SKM-1 (cell line): ENCODE measurements around the gene IFNAR1.
A peak's percentile ranks its signal among the peaks of the same experiment; 100 is the strongest.

ENCODE experiments used
- DNase-seq: peaks from one replicate; lab custom pipeline; 2025; ENCODE audit not compliant: unreplicated experiment; lab: John Stamatoyannopoulos, UW

The IFNAR1 gene

DNA sequence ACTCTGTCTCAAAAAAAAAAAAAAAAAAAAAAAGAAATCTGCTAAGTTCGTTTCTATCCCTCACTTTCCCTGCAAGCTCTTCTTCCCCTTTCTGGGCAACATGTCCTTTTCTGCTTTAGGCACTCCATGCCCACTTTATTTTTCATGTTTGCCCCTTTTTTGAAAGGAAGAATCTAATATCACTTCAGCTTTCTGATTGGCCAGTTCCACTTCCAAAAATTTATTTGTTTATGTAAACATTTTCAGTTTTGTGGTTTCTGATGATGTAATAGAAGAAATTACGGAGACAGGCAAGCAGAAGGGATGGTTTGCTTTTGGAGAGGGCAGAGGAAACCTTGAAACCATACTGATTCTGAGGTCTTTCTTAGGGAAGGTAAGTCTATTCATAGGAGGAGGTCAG, 15.1 kb downstream of the IFNAR1 start:
- DNase-seq, result no peak

DNA sequence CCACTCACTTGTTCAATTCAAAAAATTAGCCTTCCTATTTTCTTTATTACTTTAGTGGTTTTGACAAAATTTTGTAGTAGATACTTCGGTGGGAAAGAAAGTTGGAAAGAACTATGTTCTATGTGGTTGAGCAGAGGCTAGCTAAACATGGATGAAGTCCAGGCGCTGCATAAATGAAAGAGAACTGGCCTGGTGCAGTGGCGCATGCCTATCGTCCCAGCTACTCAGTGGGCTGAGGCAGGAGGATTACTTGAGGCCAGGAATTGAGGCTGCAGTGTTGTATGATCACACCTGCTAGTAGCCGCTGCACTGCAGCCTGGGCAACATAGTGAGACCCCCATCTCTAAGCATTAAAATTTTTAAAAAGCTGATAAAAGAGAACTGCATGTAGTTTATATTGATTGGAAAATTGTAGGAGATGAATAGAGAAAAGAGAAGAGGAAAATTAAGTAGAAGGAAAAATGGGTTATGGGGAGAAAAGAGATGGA, 21.0 kb downstream of the IFNAR1 start:
- DNase-seq, result no peak

DNA sequence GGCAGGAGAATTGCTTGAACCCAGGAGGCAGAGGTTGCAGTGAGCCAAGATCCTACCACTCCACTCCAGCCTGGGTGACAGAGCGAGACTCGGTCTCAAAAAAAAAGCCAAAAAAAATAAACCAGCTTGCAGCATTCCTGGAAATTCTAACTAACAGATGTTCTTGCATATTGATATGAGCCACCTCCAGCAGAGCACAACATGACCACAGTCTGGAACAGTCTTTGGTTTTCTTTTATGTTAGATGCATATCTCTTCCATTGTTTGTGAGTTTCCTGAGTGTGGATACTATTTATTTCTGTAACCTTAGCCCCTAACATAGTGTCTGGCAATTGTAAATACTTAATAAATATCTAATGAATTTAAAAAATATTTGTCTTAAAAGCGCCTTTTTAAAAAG, 23.9 kb downstream of the IFNAR1 start:
- DNase-seq, result no peak

DNA sequence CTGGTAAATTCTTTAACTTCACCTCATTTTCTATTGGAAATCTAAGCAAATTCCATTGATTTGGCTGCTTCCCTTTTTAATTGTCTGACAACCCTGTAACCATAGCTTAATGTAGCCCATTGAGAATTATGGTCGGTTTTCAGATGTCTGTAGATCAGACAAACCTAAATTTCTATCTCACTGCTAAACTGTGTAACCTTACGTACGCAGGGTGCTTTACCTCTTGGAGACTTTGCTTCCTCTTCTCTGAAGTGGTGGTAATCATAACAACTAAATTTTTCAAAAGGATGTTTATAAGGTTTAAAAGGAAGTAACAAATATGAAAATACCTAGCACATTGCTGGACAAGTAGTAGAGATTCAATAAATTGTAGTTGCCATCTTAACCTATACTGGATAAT, 25.9 kb downstream of the IFNAR1 start:
- DNase-seq, result no peak

DNA sequence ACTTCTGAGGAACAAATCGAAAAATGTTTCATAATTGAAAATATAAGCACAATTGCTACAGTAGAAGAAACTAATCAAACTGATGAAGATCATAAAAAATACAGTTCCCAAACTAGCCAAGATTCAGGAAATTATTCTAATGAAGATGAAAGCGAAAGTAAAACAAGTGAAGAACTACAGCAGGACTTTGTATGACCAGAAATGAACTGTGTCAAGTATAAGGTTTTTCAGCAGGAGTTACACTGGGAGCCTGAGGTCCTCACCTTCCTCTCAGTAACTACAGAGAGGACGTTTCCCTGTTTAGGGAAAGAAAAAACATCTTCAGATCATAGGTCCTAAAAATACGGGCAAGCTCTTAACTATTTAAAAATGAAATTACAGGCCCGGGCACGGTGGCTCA, 30.6 kb downstream of the IFNAR1 start:
- DNase-seq, result no peak

DNA sequence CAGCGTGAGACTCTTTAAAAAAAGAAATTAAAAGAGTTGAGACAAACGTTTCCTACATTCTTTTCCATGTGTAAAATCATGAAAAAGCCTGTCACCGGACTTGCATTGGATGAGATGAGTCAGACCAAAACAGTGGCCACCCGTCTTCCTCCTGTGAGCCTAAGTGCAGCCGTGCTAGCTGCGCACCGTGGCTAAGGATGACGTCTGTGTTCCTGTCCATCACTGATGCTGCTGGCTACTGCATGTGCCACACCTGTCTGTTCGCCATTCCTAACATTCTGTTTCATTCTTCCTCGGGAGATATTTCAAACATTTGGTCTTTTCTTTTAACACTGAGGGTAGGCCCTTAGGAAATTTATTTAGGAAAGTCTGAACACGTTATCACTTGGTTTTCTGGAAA, 31.2 kb downstream of the IFNAR1 start:
- no peak for DNase-seq

DNA sequence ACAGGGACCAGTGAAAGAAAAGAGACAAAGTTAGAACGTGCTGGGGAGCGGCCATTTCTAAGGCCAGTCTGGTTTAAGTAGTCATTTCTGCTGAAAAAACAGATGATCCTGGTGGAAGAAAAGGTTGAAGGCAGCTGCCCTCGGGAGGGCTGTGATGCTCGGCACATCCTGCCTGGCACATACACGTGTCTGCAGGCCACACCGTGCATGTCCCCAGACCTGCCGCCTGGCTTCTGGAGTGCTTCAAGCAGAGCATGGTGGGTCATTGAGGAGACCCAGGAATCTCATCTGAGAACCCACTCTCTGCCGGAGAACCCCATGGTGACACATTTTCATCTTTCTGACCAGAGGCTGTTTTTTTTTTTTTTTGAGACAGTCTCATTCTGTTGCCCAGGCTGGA, 32.4 kb downstream of the IFNAR1 start:
- DNase-seq, result no peak

DNA sequence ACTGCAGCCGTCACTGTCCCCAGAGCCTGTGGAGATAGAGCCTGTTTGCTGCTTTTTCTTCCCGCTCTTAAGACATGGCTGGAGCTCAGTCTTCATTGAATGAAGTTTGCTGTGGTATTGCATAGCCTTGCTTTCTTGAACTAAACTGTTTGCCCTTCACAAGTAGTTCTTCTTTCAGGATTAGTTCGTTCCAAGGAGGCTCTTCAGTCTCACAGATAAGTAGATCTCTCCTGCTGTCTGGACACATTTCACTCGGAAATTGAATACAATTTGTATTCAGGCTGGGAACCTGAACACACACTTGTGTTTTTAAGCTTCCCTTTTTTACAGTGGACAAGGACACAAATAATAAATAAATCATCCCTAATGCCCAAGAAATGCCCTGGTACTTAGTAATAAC, 34.7 kb downstream of the IFNAR1 start:
- DNase-seq, result no peak

DNA sequence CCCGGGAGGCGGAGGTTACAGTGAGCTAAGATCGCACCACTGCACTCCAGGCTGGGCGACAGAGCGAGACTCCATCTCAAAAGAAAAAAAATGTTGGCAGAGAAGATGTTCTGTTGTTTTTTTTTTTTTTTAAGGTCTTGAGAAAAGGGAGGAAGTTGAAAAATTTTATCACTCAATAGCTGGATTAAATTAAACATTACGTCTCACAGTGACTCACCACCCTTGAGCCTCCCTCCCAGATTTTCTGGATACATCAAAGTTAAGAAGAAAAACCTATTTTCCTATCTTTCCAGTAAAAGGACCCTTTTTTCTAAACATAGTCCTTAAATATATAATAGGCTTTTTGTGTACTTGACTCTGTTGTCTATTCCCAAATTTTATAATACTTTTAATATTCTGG, 35.5 kb downstream of the IFNAR1 start:
- DNase-seq, result no peak

DNA sequence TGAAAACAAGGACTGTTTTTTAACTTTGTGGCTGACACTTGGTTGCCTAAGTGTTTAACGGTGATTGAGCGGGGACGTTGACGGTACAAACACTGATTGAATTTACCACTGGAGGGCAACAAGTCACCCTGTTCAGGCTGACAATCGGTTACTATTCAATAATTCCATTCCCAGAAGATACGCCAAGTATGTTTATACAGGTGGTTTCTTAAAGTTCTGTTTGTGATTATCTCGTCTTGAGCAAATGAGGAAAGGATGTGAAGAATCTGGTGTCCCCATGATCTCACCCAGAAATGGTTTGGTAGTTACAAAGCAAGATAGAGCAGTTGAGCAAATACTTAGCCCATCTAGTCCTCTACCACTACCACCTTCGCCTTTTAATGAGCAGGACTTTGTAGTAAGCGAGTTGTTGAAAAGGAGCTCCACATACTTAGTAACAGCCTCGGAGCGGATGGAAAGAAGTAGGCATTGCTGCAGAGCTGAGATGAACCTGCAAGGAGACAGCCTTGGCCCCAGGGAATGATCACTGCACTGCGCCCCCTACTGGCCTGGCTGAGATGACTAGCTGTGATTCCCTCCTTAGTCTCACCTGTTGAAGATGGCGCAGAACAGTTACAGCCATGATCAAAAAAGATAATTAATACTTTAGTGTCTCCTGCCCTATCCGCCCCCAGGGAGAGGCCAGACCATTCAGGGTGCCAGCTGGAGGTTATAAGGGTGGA, 36.3 kb downstream of the IFNAR1 start:
- DNase-seq, result peak; percentile 59

DNA sequence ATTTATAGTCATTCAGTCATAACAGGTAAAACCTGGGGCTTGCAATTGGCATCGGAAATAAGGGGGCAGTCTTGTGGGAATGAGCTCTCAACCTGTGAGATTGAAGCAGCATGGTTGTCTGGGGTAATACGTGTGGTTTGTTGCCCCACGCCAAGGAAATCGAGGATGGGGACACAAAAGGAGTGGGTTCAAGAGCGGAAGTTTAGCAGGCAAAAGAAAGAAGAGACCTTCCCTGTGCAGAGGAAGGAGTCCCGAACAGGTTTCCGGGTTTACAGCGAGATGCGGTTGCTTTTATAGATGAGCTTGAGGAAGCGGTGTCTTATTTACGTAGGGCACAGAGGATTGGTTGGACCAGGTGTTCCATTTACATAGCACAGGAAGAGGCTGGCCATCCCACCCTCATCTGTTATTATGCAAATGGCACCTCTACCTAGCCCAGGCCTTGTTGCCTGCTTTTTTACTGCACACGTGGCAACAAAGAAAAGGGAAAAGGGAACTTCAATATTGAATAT, 37.3 kb downstream of the IFNAR1 start:
- peak; percentile 94 for DNase-seq

DNA sequence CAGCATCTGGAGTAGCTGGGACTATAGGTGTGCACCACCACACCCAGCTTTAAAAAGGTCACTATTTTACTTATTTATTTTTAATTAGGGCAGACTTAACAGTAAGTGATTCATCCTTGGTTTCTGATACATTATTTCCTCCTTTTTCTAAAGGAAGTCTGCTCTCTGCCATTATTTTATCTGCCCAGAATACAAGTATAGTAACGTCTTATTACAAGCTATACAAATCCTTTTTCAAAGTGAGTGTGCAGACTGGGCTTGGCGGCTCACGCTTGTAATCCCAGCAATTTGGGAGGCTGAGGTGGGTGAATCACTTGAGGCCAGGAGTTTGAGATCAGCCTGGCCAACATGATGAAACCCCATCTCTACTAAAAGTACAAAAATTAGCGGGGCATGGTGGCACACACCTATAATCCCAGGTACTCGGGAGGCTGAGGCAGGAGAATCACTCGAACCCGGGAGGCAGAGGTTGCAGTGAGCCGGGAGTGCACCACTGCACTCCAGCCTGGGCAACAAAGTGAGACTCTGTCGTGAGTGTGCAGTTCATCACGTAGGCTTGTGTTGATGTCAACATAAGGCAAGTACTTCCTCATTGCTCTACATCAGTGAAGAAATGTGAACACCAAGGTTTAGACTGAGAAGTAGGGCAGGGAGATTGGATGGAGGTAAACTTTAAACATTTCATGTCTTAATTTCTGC, 39.3 kb downstream of the IFNAR1 start:
- DNase-seq, result peak; percentile 79

DNA sequence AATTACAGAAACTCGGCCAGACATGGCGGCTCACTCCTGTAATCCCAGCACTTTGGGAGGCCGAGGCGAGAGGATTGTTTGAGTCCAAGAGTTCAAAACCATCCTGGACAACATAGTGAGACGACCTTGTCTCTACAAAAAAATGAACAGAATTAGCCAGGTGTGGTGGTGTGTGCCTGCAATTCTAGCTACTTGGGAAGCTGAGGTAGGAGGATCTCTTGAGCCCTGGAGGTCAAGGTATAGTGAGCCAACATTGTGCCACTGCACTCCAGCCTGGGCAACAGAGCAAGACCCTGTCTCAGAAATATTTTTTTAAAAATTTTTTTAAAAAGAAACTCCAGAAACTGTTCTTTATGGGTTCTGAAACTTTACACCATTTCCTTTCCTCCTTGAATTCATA, 40.1 kb downstream of the IFNAR1 start:
- no peak for DNase-seq

DNA sequence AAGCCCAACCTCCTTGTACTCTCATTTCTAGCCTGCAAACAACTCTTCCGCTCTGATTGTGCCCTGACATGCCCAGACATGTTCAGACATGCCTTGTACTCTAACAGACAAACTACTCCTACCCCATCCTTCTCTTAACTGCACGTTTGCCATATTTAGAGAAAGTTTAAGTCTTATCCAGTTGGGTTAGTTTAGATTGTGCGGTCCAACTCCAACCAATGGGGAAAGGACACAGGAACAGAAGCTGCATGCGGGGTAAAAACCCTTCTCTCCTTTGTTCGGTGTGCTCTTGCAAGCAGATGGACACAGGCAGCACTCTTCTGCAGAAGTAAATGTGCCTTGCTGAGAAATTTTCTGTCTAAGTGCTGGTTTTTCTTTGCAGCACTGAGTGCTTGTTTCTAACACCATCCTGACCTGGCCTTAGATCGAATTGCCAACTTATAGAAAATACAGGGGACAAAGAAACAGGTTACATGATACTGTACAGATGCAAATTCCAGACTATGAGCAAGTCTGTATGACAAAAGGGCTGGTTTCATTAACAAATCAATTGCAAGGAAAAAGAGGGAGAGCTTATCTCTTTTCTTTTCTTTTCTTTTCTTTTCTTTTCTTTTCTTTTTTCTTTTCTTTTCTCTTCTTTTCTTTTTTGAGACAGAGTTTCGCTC, 42.7 kb downstream of the IFNAR1 start:
- no peak for DNase-seq

DNA sequence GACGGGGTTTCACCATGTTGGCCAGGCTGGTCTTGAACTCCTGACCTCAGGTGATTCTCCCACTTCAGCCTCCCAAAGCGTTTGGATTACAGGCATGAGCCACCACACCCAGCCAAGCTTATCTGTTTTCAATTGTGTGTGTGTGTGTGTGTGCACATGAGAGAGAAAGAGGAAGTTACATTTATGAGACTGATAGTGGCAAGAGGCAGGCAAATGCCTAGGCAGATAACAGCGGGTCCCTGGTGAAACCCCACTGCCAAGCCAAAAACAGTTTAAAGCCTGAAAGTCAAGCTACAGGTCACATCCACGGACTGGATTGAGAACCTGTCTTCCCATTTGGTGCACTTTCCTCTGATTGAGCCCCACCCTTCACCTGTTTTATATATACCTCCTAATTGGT, 43.4 kb downstream of the IFNAR1 start:
- DNase-seq, result peak; percentile 58

DNA sequence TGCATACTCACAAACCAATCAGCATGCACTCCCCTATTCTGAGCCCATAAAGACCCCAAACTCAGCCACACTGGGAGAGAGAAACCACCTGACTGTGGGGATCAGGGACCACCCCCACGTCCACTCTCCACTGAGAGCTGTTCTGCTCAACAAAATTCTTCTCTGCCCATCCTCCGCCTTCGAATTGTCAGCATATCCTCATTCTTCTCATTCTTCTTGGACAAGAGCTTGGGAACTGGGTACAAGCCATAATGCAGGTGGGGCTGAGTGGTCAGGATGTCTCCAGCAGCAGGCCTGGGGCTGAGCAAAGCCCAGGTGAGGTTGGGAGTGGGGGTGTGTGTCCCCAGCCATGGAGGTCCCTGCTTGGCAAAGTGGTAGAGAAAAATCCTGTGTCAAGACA, 43.8 kb downstream of the IFNAR1 start:
- no peak for DNase-seq

DNA sequence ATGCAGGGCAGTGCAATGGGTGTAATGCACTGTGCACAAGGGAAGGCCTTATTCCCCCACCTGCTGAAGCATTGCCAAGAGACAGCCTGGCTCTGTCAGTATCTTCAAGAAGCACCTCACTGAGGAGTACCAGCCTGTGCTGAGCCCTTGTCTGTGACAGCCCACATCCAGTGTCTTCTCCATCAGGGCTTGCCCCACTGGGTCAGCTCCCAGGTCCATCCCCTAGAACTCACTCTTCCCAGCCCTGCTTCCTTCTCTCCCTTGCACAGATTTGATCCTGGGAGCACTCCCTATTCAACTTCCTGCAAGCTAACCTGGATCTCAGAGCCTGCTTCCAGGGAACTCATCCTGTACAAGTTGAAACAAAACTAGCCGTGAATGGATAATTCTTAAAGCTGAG, 44.8 kb downstream of the IFNAR1 start:
- DNase-seq, result no peak

DNA sequence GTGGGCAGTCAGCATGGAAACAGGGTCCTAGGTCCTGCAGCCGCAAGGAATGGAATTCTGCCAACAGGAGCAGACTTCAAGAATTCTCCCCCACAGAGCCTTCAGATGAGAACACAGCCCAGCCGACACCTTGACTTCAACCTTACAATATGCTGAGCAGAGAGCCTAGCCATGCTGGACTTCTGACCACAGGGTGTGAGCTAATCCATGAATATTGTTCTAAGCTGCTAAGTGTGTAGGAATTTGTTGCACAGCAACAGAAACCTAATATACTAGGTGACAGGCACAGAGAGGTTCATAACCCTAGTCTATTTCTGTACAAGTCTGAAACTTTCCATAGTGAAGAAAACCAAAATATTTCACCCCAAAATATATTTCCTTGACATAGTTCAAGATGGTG, 45.5 kb downstream of the IFNAR1 start:
- no peak for DNase-seq

DNA sequence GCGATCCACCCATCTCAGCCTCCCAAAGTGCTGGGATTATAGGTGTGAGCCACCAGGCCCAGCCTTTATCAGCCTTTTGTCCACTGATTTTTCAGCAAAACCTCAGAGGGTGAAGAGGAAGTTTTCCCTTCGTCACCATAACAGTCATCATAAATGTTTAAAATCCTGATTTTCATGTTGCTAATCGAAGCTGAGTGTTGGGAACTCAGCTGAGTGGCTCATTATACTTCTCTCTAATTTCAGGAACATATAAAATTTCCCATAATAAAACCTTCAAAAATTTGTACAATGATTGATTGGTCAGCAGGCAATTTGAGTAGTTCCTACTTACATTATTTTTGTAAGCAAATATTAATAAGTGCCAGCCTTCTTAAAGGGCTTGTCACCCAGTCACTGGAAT, 46.6 kb downstream of the IFNAR1 start:
- DNase-seq, result no peak

DNA sequence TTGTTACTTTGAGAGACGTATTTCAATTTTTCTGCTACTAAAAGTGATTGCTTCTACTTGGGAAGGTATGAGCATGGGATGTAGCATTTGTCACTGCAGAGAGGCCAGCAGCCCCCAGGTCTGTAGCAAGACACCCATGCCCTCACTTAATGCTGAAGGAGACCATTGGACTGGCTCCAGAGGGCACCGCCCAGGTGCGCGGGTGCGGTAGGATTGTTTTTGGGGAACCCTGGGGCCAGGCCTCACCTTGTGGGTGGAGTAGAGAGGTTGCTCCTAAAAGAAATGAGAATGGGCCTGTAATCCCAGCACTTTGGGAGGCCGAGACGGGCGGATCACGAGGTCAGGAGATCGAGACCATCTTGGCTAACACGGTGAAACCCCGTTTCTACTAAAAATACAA, 47.8 kb downstream of the IFNAR1 start:
- DNase-seq, result no peak

DNA sequence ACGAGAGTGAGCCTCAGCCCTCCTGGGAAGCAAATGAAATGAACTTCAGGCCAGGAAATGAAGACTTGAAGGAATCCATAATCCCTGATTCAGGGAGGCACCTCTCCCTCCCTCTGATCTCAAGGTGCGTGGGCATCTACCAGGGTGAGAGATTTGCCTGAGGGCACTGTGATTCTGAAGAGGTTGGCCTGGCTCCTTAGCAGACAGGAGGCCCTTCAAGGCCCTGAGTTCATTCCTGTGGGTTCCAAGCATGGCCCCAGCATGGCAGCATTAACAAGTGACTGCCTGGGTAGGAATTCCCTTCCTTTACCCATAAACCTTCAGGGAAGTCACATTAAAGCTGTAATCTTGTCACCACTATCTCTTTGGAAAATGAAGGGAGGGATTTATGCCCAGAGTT, 48.7 kb downstream of the IFNAR1 start:
- DNase-seq, result no peak

DNA sequence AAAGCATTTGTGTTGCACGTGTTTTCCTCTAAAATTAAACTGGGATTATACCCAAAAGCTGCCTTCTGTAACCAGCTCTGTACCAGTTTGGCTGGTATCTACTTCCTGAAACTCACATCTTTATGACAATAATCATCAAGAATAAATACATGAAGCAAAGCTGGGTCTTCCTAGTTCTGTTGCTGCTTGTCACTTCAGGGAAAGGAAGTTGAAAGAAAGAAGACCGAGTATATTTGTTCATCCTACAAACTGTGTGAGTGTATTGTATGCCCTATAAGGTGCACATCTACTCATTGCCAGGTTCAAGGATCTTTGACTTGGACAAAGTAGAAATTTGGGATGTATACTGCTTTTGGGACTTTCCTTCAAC, 49.3 kb downstream of the IFNAR1 start:
- DNase-seq, result no peak
